Non-pigmented ciliary epithelial cell (primary cell): ENCODE measurements around the gene CLCN2.
A peak's percentile ranks its signal among the peaks of the same experiment; 100 is the strongest.

Experiments
- DNase-seq: peaks from one replicate; pipeline ENCODE4 v3.0.0-alpha.2; 2010; ENCODE audit warnings: low read depth

Gene CLCN2

GRCh38 chr3:184380627-184381260, 19.3 kb upstream of the CLCN2 start:
- no peak for DNase-seq

- no peak for DNase-seq
These were observed 18.8 kb upstream of the CLCN2 start for GRCh38 chr3:184380185-184380626.

- no peak for DNase-seq
These were observed 18.2 kb upstream of the CLCN2 start, which contains the start of gene CHRD for GRCh38 chr3:184379358-184380184. Gene CHRD (plus strand): TSS chr3:184380054. CDS start chr3:184380319, 265 bp downstream.

- DNase-seq = no peak
These were observed 17.4 kb upstream of the CLCN2 start for GRCh38 chr3:184378651-184379357.

- no peak for DNase-seq
These were observed 16.6 kb upstream of the CLCN2 start, which contains the start of gene THPO for GRCh38 chr3:184377882-184378445. Gene THPO (minus strand): TSS chr3:184378207. CDS start chr3:184376259, 1,948 bp downstream.

GRCh38 chr3:184377374-184377773, 16.0 kb upstream of the CLCN2 start:
- DNase-seq = no peak

GRCh38 chr3:184375747-184376461, 14.5 kb upstream of the CLCN2 start:
- no peak for DNase-seq

GRCh38 chr3:184373422-184373821, 12.0 kb upstream of the CLCN2 start:
- DNase-seq = no peak

GRCh38 chr3:184372911-184373310, 11.5 kb upstream of the CLCN2 start:
- no peak for DNase-seq

- DNase-seq = no peak
These were observed 11.0 kb upstream of the CLCN2 start for GRCh38 chr3:184372296-184372821.

- peak; percentile 76 for DNase-seq
These were observed 10.2 kb upstream of the CLCN2 start for GRCh38 chr3:184371570-184372018.

- no peak for DNase-seq
These were observed 7.3 kb upstream of the CLCN2 start for GRCh38 chr3:184368586-184369183.

- no peak for DNase-seq
These were observed 6.7 kb upstream of the CLCN2 start for GRCh38 chr3:184368116-184368515.

GRCh38 chr3:184366619-184367289, 5.3 kb upstream of the CLCN2 start:
- DNase-seq = no peak

GRCh38 chr3:184362668-184363546, 1.5 kb upstream of the CLCN2 start:
- DNase-seq = peak; percentile 85

GRCh38 chr3:184361932-184362667, 695 bp upstream of the CLCN2 start:
- DNase-seq = no peak

- no peak for DNase-seq
These were observed 375 bp downstream of the CLCN2 start for GRCh38 chr3:184360929-184361531.
